22Rv1 (cell line): Measurements from ENCODE around the gene THOP1.

ENCODE experiments used
- ZFX ChIP-seq: fragments of 450-650 bp; IDR thresholded peaks from 2 replicates; pipeline ENCODE4 v1.6.1; 2017; ENCODE audit warnings: antibody characterized with exemption, borderline replicate concordance
- TF ChIP-seq, protein P1 (sequence below): fragments of 450-650 bp; IDR thresholded peaks from 2 replicates; pipeline ENCODE4 v1.5.1; 2017; ENCODE audit warnings: mild to moderate bottlenecking

DNA sequence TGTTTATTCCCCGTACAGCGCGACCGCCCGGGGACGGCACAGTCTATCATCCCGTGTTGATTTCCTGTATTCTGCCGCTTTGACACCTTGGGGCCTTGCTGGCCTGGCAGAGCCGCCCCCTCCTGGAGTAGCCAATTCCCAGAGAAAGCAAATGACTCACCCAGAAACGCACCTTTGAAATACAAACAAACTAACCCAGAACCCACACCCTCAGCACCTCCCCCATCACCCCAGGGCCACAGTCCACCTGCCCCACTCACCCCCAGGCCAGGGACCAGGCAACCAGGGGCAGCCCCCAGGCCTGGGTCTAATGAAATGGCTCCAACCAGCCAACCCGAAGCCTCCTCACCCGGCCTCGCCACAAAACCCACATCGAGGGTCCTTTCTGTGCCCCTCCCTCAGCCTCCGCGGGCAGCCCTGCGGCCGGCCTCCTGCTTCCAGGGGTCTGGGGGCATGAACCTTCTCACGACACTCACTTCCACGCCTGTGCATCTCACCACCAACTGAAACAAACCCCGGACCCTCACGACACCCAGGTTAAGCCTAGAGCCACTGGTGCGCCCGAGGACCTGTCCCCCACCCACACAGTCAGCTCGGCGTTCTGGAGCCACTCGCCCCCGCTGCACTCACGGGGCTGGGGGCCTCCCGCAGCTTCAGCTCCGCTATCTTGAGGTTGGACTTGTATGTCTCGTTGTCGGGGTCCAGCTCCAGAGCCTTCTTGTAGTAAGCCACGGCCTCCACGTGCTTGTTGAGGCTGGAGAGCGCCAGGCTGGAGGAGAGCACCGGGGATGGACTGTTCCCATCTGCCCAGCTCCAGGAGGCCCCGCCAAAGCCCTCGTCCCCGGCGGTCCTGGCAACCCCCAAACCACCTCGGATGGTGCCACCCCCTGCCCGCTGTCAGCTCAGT is 23.2 kb upstream of the THOP1 start:
- TF ChIP-seq, protein P1, sequence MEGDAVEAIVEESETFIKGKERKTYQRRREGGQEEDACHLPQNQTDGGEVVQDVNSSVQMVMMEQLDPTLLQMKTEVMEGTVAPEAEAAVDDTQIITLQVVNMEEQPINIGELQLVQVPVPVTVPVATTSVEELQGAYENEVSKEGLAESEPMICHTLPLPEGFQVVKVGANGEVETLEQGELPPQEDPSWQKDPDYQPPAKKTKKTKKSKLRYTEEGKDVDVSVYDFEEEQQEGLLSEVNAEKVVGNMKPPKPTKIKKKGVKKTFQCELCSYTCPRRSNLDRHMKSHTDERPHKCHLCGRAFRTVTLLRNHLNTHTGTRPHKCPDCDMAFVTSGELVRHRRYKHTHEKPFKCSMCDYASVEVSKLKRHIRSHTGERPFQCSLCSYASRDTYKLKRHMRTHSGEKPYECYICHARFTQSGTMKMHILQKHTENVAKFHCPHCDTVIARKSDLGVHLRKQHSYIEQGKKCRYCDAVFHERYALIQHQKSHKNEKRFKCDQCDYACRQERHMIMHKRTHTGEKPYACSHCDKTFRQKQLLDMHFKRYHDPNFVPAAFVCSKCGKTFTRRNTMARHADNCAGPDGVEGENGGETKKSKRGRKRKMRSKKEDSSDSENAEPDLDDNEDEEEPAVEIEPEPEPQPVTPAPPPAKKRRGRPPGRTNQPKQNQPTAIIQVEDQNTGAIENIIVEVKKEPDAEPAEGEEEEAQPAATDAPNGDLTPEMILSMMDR = no peak
- TF ChIP-seq ZFX = no peak
